Frontal cortex (tissue), 4 donors: ENCODE data around the gene GRIK2. TPM values are rescaled to one million over a fixed set of nuclear protein-coding genes. Genes with fewer than 3 reads are reported as not detected.

Experiments used
- DNase-seq, 2 donors: peaks; one replicate each; pipeline ENCODE4 v3.0.0; 2012; ENCODE audit warnings: low spot score in 2 of 2
- FAIRE-seq: peaks from 2 replicates; lab custom pipeline; 2012; peaks lifted over from hg19 to GRCh38; lab: Jason Lieb, UNC
- total RNA-seq: library from RNA; depleted of rRNA; stranded (reverse); fragments of >200 nt; gene quantifications from one replicate; pipeline ENCODE4 v1.2.3, GENCODE V29; 2014
- donor health status: control.
- donor health status: control.
- donor health status: control.

The GRIK2 gene
- total RNA-seq, 1 donor from 2014 or later = 130 TPM

GRCh38 chr6:101926149-101926925 lies 532.8 kb downstream of the GRIK2 start:
- FAIRE-seq (no peak), DNase-seq (no peak)

- FAIRE-seq (no peak), DNase-seq (no peak)
Observed at GRCh38 chr6:101931766-101932165, 538.3 kb downstream of the GRIK2 start.

- DNase-seq (no peak), FAIRE-seq (no peak)
Observed at GRCh38 chr6:101932704-101933103, 539.2 kb downstream of the GRIK2 start.

- DNase-seq (no peak), FAIRE-seq (no peak)
Observed at GRCh38 chr6:101935732-101936131, 542.2 kb downstream of the GRIK2 start.

GRCh38 chr6:101936516-101936915 lies 543.0 kb downstream of the GRIK2 start:
- no peak for DNase-seq
- FAIRE-seq = no peak

- DNase-seq = no peak
- FAIRE-seq = no peak
Observed at GRCh38 chr6:101937108-101937507, 543.6 kb downstream of the GRIK2 start.

- FAIRE-seq (no peak), DNase-seq (no peak)
Observed at GRCh38 chr6:101940391-101940790, 546.9 kb downstream of the GRIK2 start.

GRCh38 chr6:101956961-101957360 lies 563.5 kb downstream of the GRIK2 start:
- FAIRE-seq (no peak), DNase-seq (no peak)

- no peak for FAIRE-seq
- no peak for DNase-seq
Observed at GRCh38 chr6:101961357-101961756, 567.8 kb downstream of the GRIK2 start.

- no peak for FAIRE-seq
- DNase-seq = no peak
Observed at GRCh38 chr6:101980924-101981323, 587.4 kb downstream of the GRIK2 start.

GRCh38 chr6:101986476-101986875 lies 593.0 kb downstream of the GRIK2 start:
- FAIRE-seq = no peak
- DNase-seq = no peak

- no peak for FAIRE-seq
- no peak for DNase-seq
Observed at GRCh38 chr6:101992286-101992685, 598.8 kb downstream of the GRIK2 start.

- DNase-seq (no peak), FAIRE-seq (no peak)
Observed at GRCh38 chr6:101994521-101994920, 601.0 kb downstream of the GRIK2 start.

- no peak for FAIRE-seq
- DNase-seq = no peak
Observed at GRCh38 chr6:102015431-102015830, 621.9 kb downstream of the GRIK2 start.

- FAIRE-seq (no peak), DNase-seq (no peak)
Observed at GRCh38 chr6:102022281-102022680, 628.8 kb downstream of the GRIK2 start.

- no peak for DNase-seq
- no peak for FAIRE-seq
Observed at GRCh38 chr6:102022803-102023202, 629.3 kb downstream of the GRIK2 start.

GRCh38 chr6:102023977-102024657 lies 630.6 kb downstream of the GRIK2 start:
- no peak for FAIRE-seq
- no peak for DNase-seq

- no peak for DNase-seq
- no peak for FAIRE-seq
Observed at GRCh38 chr6:102026649-102027048, 633.1 kb downstream of the GRIK2 start.

GRCh38 chr6:102028176-102028575 lies 634.7 kb downstream of the GRIK2 start:
- FAIRE-seq (no peak), DNase-seq (no peak)

- FAIRE-seq (no peak), DNase-seq (no peak)
Observed at GRCh38 chr6:102038964-102039363, 645.5 kb downstream of the GRIK2 start.

GRCh38 chr6:102039441-102039840 lies 645.9 kb downstream of the GRIK2 start:
- no peak for DNase-seq
- no peak for FAIRE-seq

- FAIRE-seq (no peak), DNase-seq (no peak)
Observed at GRCh38 chr6:102051001-102051400, 657.5 kb downstream of the GRIK2 start.
